Type B pancreatic cell (in vitro differentiated cells): ENCODE results near the gene TBC1D1. TPM values are rescaled to one million over a fixed set of nuclear protein-coding genes. Genes with fewer than 3 reads are reported as not detected.

Experiments
- DNase-seq: peaks from one replicate; pipeline ENCODE4 v3.0.0; 2021; ENCODE audit warnings: mixed read lengths; ENCODE audit not compliant: unreplicated experiment; ENCODE audit errors: extremely low spot score
- H3K27ac Mint-ChIP-seq: 2 replicates; pipeline ENCODE4 v1.8.0; 2021; ENCODE audit warnings: mild to moderate bottlenecking, mixed read lengths
- H3K27me3 Mint-ChIP-seq: 2 replicates; pipeline ENCODE4 v1.8.0; 2021; ENCODE audit warnings: mixed read lengths
- H3K36me3 Mint-ChIP-seq: 2 replicates; pipeline ENCODE4 v1.8.0; 2021; ENCODE audit warnings: mixed read lengths
- H3K4me1 Mint-ChIP-seq: one replicate; pipeline ENCODE4 v1.8.0; 2021; ENCODE audit warnings: mixed read lengths; ENCODE audit not compliant: unreplicated experiment
- H3K4me3 Mint-ChIP-seq: 2 replicates; pipeline ENCODE4 v1.8.0; 2021; ENCODE audit warnings: mild to moderate bottlenecking, mixed read lengths
- H3K9me3 Mint-ChIP-seq: 2 replicates; pipeline ENCODE4 v1.8.0; 2021; ENCODE audit warnings: mixed read lengths
- total RNA-seq: library from RNA; stranded (reverse); gene quantifications from 2 replicates; pipeline ENCODE4 v1.2.1, GENCODE V29; 2021; ENCODE audit warnings: low replicate concordance
- TF ChIP-seq, protein P1 (sequence below): fragments of 200-600 bp; sonication (generic); conservative IDR thresholded peaks from 2 replicates; pipeline ENCODE4 v1.5.0; 2021; ENCODE audit warnings: antibody characterized with exemption, mild to moderate bottlenecking

Gene TBC1D1
- total RNA-seq, 1 donor from 2014 or later = 110 TPM

- TF ChIP-seq, protein P1, sequence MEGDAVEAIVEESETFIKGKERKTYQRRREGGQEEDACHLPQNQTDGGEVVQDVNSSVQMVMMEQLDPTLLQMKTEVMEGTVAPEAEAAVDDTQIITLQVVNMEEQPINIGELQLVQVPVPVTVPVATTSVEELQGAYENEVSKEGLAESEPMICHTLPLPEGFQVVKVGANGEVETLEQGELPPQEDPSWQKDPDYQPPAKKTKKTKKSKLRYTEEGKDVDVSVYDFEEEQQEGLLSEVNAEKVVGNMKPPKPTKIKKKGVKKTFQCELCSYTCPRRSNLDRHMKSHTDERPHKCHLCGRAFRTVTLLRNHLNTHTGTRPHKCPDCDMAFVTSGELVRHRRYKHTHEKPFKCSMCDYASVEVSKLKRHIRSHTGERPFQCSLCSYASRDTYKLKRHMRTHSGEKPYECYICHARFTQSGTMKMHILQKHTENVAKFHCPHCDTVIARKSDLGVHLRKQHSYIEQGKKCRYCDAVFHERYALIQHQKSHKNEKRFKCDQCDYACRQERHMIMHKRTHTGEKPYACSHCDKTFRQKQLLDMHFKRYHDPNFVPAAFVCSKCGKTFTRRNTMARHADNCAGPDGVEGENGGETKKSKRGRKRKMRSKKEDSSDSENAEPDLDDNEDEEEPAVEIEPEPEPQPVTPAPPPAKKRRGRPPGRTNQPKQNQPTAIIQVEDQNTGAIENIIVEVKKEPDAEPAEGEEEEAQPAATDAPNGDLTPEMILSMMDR = no peak
- Mint-ChIP-seq H3K4me3 (no peak overlapping the region), H3K9me3 (no peaks in the 10 kb centered on the region), H3K4me1 (no peaks in the 10 kb centered on the region), H3K36me3 (no peaks in the 10 kb centered on the region), H3K27ac (no peak overlapping the region), H3K27me3 (peaks cover 15% of the 10 kb centered on the region)
- no peak for DNase-seq
These were observed 11.5 kb upstream of the TBC1D1 start for GRCh38 chr4:37879365-37879764.

- H3K36me3 Mint-ChIP-seq = no peaks in the 10 kb centered on the region
These were observed 9.1 kb upstream of the TBC1D1 start for GRCh38 chr4:37881811-37882210.

DNA sequence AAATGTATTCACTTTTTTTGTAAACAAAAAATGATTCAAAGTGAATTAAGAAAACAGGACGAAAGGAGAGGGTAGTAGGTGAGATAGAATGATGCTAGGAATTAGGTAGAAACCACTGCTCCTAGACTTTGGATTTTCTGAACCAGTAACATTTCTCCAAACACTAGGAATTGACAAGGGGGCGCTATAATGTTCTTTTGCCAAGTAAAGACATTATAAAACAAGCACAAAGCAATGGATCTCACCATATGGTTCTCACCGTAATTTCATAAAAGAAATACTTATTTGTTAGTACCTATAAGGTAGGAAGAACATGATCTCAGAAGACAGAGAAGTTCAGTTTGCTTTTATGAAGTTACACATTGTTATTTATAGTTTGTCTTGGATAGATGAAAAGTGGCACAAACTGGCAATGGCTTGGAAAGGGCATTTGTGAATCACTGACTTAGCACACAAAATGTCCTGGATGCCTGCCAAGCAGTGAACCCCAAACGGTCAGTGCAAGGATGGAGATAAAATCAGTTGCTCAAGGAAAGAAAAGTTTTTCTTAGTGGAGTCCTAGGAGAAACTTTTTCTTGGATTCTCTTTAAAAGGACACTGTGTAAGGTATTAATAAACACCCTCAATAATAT lies 8.1 kb upstream of the TBC1D1 start:
- no peak for DNase-seq
- H3K27me3 Mint-ChIP-seq = peaks cover 36% of the 10 kb centered on the region
- no peaks in the 10 kb centered on the region for H3K4me1 Mint-ChIP-seq
- H3K9me3 Mint-ChIP-seq = no peaks in the 10 kb centered on the region
- H3K27ac Mint-ChIP-seq = no peak overlapping the region
- TF ChIP-seq, protein P1 = no peak
- no peaks in the 10 kb centered on the region for H3K36me3 Mint-ChIP-seq
- no peak overlapping the region for H3K4me3 Mint-ChIP-seq

More at GRCh38 chr4:37881811-37882210, 9.1 kb upstream of the TBC1D1 start:
- TF ChIP-seq, protein P1 = no peak
- H3K4me3 Mint-ChIP-seq = no peak overlapping the region
- no peaks in the 10 kb centered on the region for H3K4me1 Mint-ChIP-seq
- DNase-seq = no peak
- H3K27me3 Mint-ChIP-seq = peaks cover 30% of the 10 kb centered on the region
- no peak overlapping the region for H3K27ac Mint-ChIP-seq
- no peaks in the 10 kb centered on the region for H3K9me3 Mint-ChIP-seq

GRCh38 chr4:37884855-37885487 lies 5.9 kb upstream of the TBC1D1 start:
- TF ChIP-seq, protein P1 = no peak
- H3K27me3 Mint-ChIP-seq = peaks cover 58% of the 10 kb centered on the region
- no peak overlapping the region for H3K4me3 Mint-ChIP-seq
- H3K4me1 Mint-ChIP-seq = no peaks in the 10 kb centered on the region
- H3K9me3 Mint-ChIP-seq = no peaks in the 10 kb centered on the region
- no peaks in the 10 kb centered on the region for H3K36me3 Mint-ChIP-seq
- no peak for DNase-seq
- no peak overlapping the region for H3K27ac Mint-ChIP-seq

DNA sequence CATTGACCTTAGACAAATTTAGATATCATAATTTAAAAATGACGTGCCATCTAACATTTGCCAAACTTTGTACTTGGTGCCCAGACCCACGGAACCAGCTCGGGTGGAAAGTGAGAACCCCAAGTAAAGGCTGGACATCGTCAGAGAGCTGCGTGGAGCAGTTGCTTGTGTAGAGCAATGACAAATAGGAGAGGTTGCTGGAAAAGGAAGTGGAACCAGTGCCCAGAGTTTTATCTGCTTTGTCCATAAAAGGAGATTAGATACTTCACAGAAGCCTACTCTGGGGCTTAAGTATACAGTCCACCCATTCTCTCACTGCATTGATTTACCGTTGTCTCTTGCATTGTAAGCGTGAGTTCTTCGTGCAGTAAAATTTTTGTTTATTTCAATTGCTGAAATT lies 5.4 kb upstream of the TBC1D1 start:
- TF ChIP-seq, protein P1 = no peak
- H3K36me3 Mint-ChIP-seq = no peaks in the 10 kb centered on the region
- H3K4me1 Mint-ChIP-seq = no peaks in the 10 kb centered on the region
- H3K27me3 Mint-ChIP-seq = peaks cover 62% of the 10 kb centered on the region
- no peak overlapping the region for H3K27ac Mint-ChIP-seq
- H3K9me3 Mint-ChIP-seq = no peaks in the 10 kb centered on the region
- DNase-seq = no peak
- H3K4me3 Mint-ChIP-seq = no peak overlapping the region
